Measurements from ENCODE around the gene PDE5A.

DNA sequence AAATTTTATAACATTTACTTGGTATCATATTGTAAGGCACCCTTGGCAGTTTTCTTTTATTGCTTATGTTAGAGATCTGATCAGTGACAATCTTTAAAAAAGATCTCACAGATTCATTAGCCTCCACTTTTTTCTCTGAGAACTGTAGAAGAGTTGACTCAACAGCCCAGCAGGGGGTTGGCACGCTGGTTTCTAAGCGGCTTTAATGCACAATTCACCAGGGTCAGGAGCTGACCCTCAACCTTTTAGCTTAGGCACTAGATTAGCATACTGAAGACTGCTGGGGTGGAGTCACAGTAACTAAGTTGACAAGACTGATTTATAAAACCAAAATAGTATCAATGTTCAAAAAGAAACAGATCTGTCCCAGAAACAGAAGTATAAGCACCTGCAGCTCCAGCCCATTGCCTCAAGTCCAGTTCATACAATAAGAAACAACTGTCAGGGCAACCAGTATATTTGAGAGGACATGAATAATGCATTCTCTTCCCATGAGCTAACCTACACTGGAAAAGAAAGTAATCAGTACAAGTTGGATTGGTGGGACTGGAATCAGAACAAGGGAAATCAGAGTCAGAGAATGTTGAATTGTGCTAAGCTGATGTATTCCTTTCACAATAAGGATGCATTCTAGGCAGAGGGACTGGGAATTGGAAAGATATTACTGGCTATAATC, 77.6 kb downstream of the PDE5A start:
- TF ChIP-seq, protein P1, sequence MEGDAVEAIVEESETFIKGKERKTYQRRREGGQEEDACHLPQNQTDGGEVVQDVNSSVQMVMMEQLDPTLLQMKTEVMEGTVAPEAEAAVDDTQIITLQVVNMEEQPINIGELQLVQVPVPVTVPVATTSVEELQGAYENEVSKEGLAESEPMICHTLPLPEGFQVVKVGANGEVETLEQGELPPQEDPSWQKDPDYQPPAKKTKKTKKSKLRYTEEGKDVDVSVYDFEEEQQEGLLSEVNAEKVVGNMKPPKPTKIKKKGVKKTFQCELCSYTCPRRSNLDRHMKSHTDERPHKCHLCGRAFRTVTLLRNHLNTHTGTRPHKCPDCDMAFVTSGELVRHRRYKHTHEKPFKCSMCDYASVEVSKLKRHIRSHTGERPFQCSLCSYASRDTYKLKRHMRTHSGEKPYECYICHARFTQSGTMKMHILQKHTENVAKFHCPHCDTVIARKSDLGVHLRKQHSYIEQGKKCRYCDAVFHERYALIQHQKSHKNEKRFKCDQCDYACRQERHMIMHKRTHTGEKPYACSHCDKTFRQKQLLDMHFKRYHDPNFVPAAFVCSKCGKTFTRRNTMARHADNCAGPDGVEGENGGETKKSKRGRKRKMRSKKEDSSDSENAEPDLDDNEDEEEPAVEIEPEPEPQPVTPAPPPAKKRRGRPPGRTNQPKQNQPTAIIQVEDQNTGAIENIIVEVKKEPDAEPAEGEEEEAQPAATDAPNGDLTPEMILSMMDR (IDR thresholded peaks at IDR 0.05), result no peak
- no peak for TF ChIP-seq POLR2A (IDR thresholded peaks at IDR 0.05)
